ENCODE data around the gene IP6K1. TPM values are rescaled to one million over a fixed set of nuclear protein-coding genes. Genes with fewer than 3 reads are reported as not detected.
"Not testable (repeated sequence)": the region's sequence is repeated elsewhere in the genome, so short reads cannot be mapped to it uniquely, and the experiment has no call there.

The IP6K1 gene
- total RNA-seq, 2 experiments from 2014 or later = 33.3 to 36.0 TPM

- peaks cover 33% of the 10 kb centered on the region for H3K36me3 Mint-ChIP-seq (ENCODE audit: low read depth)
- H3K27ac Mint-ChIP-seq; H3K27me3 Mint-ChIP-seq; H3K9me3 ChIP-seq (ENCODE audit: control insufficient read depth in 1 of 2, insufficient read depth in 1 of 2, low read length in 2 of 2); H3K9me3 Mint-ChIP-seq; H3K27ac ChIP-seq (ENCODE audit: low read depth in 1 of 2, low read length in 2 of 2); POLR2A ChIA-PET; ATAC-seq (ENCODE audit: poor library complexity); H3K27me3 ChIP-seq (ENCODE audit: control insufficient read depth in 1 of 2, insufficient read depth in 2 of 2, low read length in 2 of 2); CTCF ChIA-PET; H3K4me3 Mint-ChIP-seq; intact Hi-C loops (cut with DNase I, micrococcal nuclease): not testable (repeated sequence)
- DNase-seq = peak in 1 of 14 experiments; percentile 41
- peaks cover 25% of the 10 kb centered on the region for H3K4me1 Mint-ChIP-seq (ENCODE audit: low read depth)
- Histone ChIP-seq H3K4me3 (ENCODE audit: low read length) (peak overlapping the region; percentile 52), H3K4me1 (ENCODE audit: insufficient read depth, low read length) (peaks cover 41% of the 10 kb centered on the region), H3K36me3 (ENCODE audit: insufficient read depth, low read length) (peaks cover 30% of the 10 kb centered on the region)
Measured at GRCh38 chr3:49685846-49686245, 100.5 kb downstream of the IP6K1 start.

- H3K27me3 ChIP-seq (ENCODE audit: control insufficient read depth in 1 of 2, insufficient read depth in 2 of 2, low read length in 2 of 2); H3K27ac Mint-ChIP-seq; ATAC-seq (ENCODE audit: poor library complexity); POLR2A ChIA-PET; H3K9me3 Mint-ChIP-seq; intact Hi-C loops (cut with DNase I, micrococcal nuclease); H3K4me3 ChIP-seq (ENCODE audit: low read length); H3K27me3 Mint-ChIP-seq; H3K27ac ChIP-seq (ENCODE audit: low read depth in 1 of 2, low read length in 2 of 2); CTCF ChIA-PET; H3K9me3 ChIP-seq (ENCODE audit: control insufficient read depth in 1 of 2, insufficient read depth in 1 of 2, low read length in 2 of 2); DNase-seq: not testable (repeated sequence)
- Mint-ChIP-seq H3K4me3 (peak overlapping the region; percentile 25), H3K36me3 (ENCODE audit: low read depth) (peaks cover 41% of the 10 kb centered on the region), H3K4me1 (ENCODE audit: low read depth) (peaks cover 19% of the 10 kb centered on the region)
- Histone ChIP-seq H3K36me3 (ENCODE audit: insufficient read depth, low read length) (peaks cover 38% of the 10 kb centered on the region), H3K4me1 (ENCODE audit: insufficient read depth, low read length) (peaks cover 33% of the 10 kb centered on the region)
Measured at GRCh38 chr3:49685103-49685502, 101.2 kb downstream of the IP6K1 start.

GRCh38 chr3:49684453-49684852, 101.9 kb downstream of the IP6K1 start:
- CTCF ChIA-PET; POLR2A ChIA-PET; H3K27ac ChIP-seq (ENCODE audit: low read depth in 1 of 2, low read length in 2 of 2); DNase-seq; H3K27me3 Mint-ChIP-seq; H3K9me3 ChIP-seq (ENCODE audit: control insufficient read depth in 1 of 2, insufficient read depth in 1 of 2, low read length in 2 of 2); ATAC-seq (ENCODE audit: poor library complexity); H3K9me3 Mint-ChIP-seq; H3K27me3 ChIP-seq (ENCODE audit: control insufficient read depth in 1 of 2, insufficient read depth in 2 of 2, low read length in 2 of 2); H3K4me3 ChIP-seq (ENCODE audit: low read length); H3K27ac Mint-ChIP-seq; intact Hi-C loops (cut with DNase I, micrococcal nuclease); H3K4me3 Mint-ChIP-seq: not testable (repeated sequence)
- peaks cover 41% of the 10 kb centered on the region for H3K36me3 Mint-ChIP-seq (ENCODE audit: low read depth)
- Histone ChIP-seq H3K36me3 (ENCODE audit: insufficient read depth, low read length) (peaks cover 44% of the 10 kb centered on the region), H3K4me1 (ENCODE audit: insufficient read depth, low read length) (peaks cover 28% of the 10 kb centered on the region)
- peaks cover 18% of the 10 kb centered on the region for H3K4me1 Mint-ChIP-seq (ENCODE audit: low read depth)

- Mint-ChIP-seq H3K27ac (no peak overlapping the region), H3K4me3 (no peak overlapping the region), H3K36me3 (ENCODE audit: low read depth) (peaks cover 48% of the 10 kb centered on the region), H3K9me3 (no peaks in the 10 kb centered on the region), H3K27me3 (no peaks in the 10 kb centered on the region), H3K4me1 (ENCODE audit: low read depth) (peaks cover 9% of the 10 kb centered on the region)
- Histone ChIP-seq H3K27me3 (ENCODE audit: control insufficient read depth in 1 of 2, insufficient read depth in 2 of 2, low read length in 2 of 2) (no peaks in the 10 kb centered on the region), H3K36me3 (ENCODE audit: insufficient read depth, low read length) (peaks cover 57% of the 10 kb centered on the region), H3K4me3 (ENCODE audit: low read length) (no peak overlapping the region), H3K4me1 (ENCODE audit: insufficient read depth, low read length) (peaks cover 17% of the 10 kb centered on the region), H3K9me3 (ENCODE audit: control insufficient read depth in 1 of 2, insufficient read depth in 1 of 2, low read length in 2 of 2) (no peaks in the 10 kb centered on the region), H3K27ac (ENCODE audit: low read depth in 1 of 2, low read length in 2 of 2) (no peak overlapping the region)
- ChIA-PET CTCF (no interaction called here), POLR2A (no interaction called here)
- intact Hi-C loops (cut with DNase I, micrococcal nuclease) = no loop called here
- DNase-seq (no peak), ATAC-seq (ENCODE audit: poor library complexity) (no peak)
- no peak for TF ChIP-seq CTCF (IDR thresholded peaks at IDR 0.05)
Measured at GRCh38 chr3:49683162-49683561, 103.2 kb downstream of the IP6K1 start.

All from CD4-positive, alpha-beta T cell (primary cell).